ENCODE measurements around the gene TNNI2.

Gene TNNI2

GRCh38 chr11:1822648-1823375, 16.0 kb upstream of the TNNI2 start:
- no peak for DNase-seq

DNA sequence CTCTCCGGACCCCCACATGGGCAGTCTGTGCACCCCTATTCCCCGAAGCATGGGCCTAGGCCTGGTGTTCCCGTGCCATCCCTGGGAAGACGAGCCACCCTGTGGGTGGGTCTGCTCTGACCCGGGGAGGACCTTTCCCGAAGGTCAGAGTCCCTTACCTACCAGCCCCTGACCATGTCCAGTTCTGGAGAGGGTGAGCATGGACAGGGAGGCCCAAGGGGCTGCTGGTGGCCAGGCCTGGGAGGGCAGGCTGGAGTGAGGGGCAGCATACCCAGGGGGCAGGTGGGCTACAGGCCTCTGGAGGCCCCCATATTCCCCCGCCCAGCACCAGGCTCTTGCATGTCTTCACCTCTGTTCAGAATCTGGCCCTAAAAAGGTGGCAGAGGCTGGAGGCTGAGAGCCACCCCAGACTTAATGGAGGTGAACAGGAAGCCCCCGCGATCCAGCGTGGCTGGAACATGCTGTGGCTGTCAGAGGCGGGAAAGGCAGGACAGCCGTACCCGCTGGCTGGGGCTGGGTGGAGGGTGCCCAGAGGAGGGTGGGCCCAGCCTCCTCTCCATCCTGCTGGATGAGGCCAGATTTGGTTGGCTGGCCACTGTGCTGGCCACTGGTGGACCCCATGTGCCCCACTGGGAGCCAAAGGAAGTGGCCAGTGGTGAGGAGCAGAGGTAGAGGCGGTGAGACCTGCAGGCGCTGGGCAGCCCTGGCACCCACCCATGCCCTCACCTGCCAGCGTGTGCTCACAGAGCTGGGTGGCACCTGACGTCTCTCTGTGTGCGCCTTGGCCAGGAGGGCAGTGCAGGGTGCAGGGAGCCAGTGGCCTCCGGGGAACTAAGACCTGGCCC, 15.2 kb upstream of the TNNI2 start:
- no peak for DNase-seq

DNA sequence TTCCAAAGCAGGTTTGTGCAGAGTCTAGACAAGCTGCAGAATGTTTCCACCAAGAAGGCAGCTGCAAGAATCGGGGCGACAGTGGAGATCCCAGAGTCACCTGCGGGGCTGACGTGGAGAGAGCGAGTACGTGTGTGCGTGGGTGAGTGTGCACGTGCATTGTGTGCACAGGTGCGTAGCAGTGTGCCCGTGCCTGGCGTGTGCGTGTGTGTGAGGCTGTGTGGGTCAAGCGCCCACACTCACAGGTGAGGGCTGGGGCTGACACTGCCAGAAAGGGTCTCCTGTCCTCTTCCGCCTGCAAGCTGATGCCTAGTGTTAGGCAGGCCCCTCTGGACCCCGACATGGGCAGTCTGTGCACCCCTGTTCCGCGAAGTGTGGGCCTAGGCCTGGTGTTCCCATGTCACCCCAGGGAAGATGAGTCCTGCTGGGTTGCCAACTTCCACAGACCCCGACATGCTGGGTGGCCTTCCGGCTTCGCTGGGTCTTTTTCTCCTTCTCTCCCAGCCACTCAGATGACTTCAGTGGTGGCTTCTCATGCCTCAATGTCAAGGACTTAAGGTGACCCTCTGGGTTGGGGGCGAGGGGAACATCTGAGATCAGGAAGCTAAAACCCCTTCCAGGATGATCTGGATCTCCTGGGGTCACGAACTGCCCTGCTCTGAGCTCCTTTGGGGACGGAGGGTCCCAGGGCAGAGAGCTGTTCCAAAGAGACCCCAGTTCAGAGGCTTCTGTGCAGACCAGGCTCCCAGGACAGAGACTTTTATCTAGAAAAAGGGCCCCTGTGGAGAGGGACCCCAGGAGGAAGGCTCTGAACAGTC, 14.4 kb upstream of the TNNI2 start:
- no peak for DNase-seq

DNA sequence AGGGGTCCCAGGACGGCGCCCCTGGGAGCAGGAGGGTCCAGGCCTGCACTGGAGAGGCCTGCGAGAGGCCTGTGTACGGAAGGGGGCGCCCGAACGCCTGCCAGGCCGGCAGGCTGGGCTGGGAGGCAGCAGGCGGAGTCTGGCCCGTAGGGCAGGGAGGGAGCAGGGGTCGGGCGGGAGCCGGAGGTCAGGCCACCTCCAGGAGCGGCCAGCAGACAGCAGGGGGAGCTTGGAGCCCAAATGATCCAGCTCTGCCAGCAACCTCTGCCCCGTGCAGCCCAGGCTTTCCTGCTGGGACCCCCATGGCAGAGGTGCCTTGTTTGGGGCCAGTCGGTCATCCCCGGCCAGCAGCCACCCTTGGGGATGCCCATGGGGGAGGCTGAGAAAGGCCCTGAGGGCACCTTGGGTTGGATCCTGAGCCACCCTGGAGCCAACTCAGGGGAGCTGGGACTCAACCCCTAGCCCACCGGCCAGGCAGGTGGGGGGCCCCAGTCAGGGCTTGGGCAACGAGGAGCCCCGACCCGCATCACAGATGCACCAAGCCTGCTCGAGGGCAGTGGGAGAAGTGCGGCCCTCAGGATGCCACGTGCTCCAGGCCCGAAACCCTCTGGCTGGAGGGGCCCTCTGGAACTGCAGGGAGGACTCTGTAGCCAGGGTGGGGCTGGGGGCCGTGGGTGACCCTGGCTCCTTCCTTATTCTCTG, 13.6 kb upstream of the TNNI2 start:
- DNase-seq = no peak

DNA sequence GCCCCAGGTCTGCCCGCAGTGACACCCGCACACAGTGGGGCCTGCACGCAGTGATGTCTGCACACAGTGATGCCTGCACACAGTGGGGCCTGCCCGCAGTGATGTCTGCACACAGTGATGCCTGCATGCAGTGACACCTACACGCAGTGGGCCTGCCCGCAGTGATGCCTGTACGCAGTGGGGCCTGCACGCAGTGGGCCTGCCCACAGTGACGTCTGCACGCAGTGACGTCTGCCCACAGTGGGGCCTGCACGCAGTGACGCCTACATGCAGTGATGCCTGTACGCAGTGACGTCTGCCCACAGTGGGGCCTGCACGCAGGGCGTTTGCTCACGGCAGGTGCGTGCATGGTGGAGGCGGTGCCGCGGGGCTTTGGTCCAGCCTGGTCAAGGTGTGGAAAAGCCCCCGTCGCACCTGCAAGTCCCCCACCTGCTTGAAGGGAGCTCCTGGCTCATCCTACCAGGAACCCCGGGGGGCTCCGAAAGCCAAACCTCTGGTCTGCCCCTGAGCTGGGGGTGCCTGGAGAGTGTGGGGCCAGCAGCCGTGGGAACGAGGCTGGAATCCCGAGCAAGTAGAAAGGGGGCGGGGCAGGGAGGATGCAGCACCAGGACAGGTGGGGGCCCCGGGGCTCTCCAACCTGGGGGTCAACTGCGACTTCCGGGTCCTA, 12.9 kb upstream of the TNNI2 start:
- no peak for DNase-seq

DNA sequence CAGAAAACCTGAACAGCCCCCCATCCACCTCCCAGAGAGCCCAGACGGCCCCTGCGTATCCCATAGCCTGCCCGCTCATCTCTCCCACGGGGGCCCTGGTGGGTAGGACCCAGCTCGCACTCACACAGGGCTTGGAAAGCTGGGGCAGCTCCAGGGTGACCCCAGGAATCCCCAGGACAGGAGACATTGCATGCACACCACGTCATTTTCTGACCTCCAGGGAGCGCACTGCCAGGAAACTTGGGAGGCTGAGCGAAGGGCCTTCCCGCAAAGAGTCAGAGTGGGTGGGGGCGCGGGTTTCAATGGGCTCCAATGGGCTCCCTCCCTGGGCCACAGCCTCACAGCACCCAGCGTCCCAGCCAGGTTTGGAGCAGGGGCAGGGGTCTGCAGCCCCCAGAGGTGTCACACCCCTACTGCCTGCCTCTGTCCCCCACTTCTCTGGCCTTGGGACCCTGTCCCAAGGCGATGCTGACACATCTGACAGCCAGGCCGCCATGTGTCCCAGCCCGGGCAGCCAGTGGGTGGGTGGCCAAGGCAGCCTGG, 12.2 kb upstream of the TNNI2 start:
- DNase-seq = no peak

- DNase-seq = no peak
Measured at GRCh38 chr11:1827095-1827813, 11.5 kb upstream of the TNNI2 start.

DNA sequence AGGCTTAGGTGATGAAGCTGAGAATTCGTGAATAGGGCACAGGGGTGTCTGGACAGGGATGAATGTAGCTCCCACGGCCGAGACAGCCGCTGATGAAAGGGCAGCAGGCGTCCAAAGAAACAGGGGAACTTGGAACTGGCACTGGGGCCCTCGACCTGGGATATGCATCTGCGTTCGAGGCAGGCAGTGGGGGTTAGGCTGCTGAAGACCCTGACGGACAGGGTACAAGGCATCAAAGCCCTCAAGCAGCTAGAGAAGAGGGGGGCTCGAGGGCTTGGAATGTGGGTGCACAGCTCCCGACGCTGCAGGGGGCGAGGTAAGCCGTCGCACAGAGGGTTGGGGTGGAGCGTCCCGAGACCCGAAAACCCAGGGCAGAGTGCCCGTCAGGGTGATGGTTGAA, 10.8 kb upstream of the TNNI2 start:
- DNase-seq = no peak

DNA sequence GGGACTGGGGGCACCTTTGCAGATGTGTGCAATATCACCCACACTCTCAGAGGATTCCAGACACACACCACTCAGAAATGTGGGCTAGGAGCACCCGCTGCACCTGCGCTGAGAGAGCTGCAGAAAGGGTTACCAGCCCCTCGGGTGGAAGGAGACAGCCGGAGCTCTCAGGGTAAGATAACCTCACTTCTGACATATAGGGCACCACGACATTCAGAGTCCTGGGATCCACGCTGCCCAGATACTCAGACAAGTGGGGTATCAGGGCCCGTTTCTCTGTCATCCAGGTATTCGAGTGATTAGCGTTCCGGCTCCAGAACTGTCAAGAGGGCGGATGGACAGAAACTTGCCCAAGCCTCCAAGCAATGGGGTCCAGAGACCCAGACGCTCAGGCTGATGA, 10.2 kb upstream of the TNNI2 start:
- no peak for DNase-seq

DNA sequence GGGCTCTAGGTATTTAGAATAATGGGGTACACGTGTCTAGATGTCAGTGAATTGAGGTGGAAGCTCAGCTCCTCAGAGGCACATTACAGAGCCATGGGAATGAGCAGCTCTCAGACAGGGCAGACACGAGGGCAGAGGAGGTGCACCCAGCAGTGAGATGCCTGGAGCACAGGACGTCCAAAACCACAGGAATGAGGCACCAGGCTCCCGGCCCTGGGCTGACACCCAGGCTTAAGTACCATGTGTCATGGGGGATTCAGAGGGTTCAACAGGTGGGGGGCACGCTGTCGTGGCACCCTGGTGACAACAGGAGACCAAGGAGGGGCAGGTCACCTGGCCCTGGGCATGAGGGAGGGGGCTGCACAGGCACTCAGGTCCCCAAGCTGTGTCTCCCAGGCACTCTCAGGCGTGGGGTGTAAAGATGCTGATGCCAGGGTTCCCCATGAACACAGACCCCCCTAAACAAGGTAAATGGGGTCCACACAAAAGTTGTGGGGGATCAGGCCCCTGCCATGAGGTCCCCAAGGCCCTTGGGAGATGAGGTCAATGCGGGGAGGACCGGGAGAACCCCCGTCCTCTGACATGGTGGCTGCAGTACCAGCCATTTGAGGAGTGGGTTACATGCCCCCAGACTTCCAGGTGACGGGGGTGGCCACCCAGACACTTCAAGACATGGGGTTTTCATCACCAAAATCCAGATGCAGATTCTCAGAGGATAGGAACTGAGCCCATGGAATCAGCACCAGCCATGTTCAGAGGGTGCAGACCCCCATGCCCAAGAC, 9.6 kb upstream of the TNNI2 start:
- DNase-seq = no peak

GRCh38 chr11:1830004-1830321, 8.8 kb upstream of the TNNI2 start:
- DNase-seq = no peak

- no peak for DNase-seq
Measured at GRCh38 chr11:1830322-1831223, 8.2 kb upstream of the TNNI2 start.

DNA sequence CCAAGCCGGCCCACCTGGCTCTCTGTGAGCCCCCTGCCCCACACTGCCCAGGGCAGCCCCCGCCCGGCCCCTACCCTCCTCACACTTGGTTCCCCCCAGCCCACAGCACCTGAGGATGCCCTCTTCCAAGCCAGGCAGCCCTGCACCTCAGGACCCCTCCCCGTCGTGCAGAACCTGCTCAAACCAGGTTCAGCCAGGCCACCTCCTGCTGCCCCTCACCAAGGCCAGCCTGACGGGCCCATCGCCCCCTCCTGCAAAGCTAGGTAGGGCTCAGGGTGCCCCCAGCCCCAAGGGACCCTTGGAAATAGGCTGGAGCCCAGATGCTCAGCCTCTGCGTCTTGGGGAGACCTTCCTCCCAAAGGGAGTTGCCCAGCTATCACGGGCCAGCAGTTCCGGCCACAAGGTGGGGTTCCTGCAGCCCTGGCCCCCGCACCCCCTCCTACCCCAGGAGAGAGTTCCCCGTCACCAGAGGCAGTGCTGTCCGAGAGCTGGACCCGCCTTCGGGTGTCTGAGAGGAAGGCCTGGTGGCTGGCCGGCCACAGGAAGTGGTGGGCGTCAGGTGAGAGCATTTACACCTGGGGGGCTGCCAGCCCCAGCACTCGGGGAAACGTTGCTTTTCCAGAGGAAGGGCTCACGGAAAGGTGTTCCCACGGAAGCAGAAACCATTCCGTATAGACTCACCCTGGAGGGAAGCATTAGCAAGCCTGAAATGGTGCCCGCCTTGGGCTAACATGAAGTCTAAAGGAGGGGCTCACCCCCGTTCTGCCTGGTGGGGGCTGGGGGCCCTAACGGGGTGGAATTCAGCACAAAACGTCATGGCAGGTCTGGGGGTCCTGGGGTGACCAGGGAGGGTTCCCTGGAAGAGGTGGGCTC, 7.2 kb upstream of the TNNI2 start:
- no peak for DNase-seq

DNA sequence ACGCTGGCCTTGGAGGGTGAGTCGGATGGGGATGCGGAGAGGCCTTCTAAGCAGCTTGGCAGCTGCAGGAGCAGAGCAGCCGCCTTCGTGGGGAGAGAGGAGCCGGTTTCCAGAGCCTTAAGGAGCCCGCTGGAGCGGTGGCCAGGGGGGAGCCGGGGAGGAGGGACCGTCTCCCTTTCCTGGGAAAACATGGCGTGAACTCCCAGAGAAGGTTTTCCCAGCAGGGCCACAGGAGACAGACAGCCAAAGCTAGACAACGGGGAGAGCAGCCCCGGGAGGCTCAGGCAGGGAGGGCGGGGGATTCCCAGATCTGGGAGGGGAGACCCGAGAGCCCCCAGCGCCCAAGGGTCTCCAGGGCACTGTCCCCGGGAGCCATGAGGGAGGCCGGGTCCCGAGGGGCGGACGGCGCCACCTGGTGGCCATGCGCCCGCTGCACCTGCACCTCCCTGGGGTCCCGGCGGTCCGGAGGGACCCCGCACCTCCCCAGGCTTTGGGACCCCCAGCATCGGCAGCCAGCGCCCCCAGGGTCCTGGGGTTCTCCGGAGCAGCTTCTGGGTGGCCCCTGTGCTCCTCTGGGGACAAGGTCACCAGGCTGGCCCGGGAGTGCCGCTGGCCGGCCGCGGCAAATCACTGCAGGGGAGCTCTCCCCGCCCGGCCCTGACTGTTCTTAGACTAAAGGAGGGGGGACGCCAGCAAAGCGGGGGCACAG, 6.4 kb upstream of the TNNI2 start:
- peak; percentile 62 for DNase-seq

DNA sequence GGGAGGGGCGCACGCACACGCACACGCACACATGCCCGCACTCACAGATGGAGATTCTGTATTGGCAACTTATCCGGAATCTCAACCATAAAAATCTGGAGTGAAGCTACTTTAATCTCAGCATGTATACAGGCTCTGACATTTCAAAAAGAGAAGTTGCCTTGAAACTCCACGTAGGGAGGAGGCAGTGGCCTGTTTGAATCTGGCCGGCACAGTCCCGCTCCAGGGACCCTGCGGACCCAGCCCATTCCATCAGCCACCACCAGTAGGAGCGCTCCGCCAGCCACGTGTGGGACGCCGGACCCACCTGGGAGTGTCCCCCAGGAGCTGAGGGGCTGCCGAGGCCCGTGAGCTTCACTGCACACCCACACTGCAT, 5.9 kb upstream of the TNNI2 start:
- no peak for DNase-seq

- no peak for DNase-seq
Measured at GRCh38 chr11:1834062-1834610, 4.6 kb upstream of the TNNI2 start.

All from activated T-cell treated with anti-CD3 and anti-CD28 coated beads for 4 hours (primary cell).